A673 (cell line): ENCODE data around the gene CEND1. TPM values are rescaled to one million over a fixed set of nuclear protein-coding genes. Genes with fewer than 3 reads are reported as not detected.
A peak's percentile ranks its signal among the peaks of the same experiment; 100 is the strongest.

ENCODE experiments used
- BruUV-seq: library from RNA; stranded (reverse); fragments of 400-500 nt; replicated peaks from 2 replicates; lab custom pipeline; 2021; lab: Mats Ljungman, UMichigan
- CTCF ChIA-PET: fragments of 300-600 bp; sonication (Branson Sonifier 250); formaldehyde crosslinking; loops from one replicate; lab custom pipeline; 2022; ENCODE audit warnings: antibody characterized with exemption; lab: Charles Lee
- POLR2A ChIA-PET: fragments of 300-600 bp; sonication (Branson Sonifier 250); formaldehyde crosslinking; loops from one replicate; lab custom pipeline; 2022; ENCODE audit warnings: antibody characterized with exemption; ENCODE audit not compliant: low non-redundant PET; lab: Charles Lee
- DNase-seq: peaks from one replicate; pipeline ENCODE4 v3.0.0-alpha.2; 2015; ENCODE audit warnings: low spot score
- H3K27ac ChIP-seq: fragments of 200-600 bp; sonication (generic); 2 replicates; pipeline ENCODE4 v1.5.1; 2016; ENCODE audit warnings: mixed run types, low read depth, mild to moderate bottlenecking, mixed read lengths, antibody characterized with exemption, low read length; ENCODE audit not compliant: poor library complexity, severe bottlenecking
- H3K27me3 ChIP-seq: fragments of 200-600 bp; sonication (generic); replicated peaks from 2 replicates; pipeline ENCODE4 v1.6.1; 2017; ENCODE audit warnings: mixed run types, low read depth, mild to moderate bottlenecking, mixed read lengths, antibody characterized with exemption, low read length; ENCODE audit not compliant: insufficient read depth, poor library complexity
- H3K36me3 ChIP-seq: fragments of 200-600 bp; sonication (generic); 2 replicates; pipeline ENCODE4 v1.6.1; 2016; ENCODE audit warnings: mixed run types, mild to moderate bottlenecking, mixed read lengths, antibody characterized with exemption, low read length; ENCODE audit not compliant: insufficient read depth, poor library complexity, severe bottlenecking
- H3K4me1 ChIP-seq: fragments of 200-600 bp; sonication (generic); 2 replicates; pipeline ENCODE4 v1.6.1; 2017; ENCODE audit warnings: mixed run types, mild to moderate bottlenecking, mixed read lengths, antibody characterized with exemption, low read length; ENCODE audit not compliant: insufficient read depth, poor library complexity, severe bottlenecking
- H3K4me3 ChIP-seq: fragments of 200-600 bp; sonication (generic); 2 replicates; pipeline ENCODE4 v1.5.1; 2016; ENCODE audit warnings: low read depth, mixed run types, mild to moderate bottlenecking, mixed read lengths, low read length; ENCODE audit not compliant: poor library complexity, severe bottlenecking
- H3K9me3 ChIP-seq: fragments of 200-600 bp; sonication (generic); 2 replicates; pipeline ENCODE4 v1.6.1; 2016; ENCODE audit warnings: mixed run types, low read depth, mild to moderate bottlenecking, mixed read lengths, antibody characterized with exemption, low read length; ENCODE audit not compliant: poor library complexity, severe bottlenecking
- CTCF ChIP-seq: fragments of 300-800, 200-600 bp; sonication (generic); conservative IDR thresholded peaks from 2 replicates; pipeline ENCODE4 v1.5.1; 2017; ENCODE audit warnings: low read depth, mild to moderate bottlenecking, antibody characterized with exemption, low read length, moderate library complexity, mixed read lengths
- EZH2 ChIP-seq: fragments of 200-600 bp; sonication (generic); IDR thresholded peaks from 2 replicates; pipeline ENCODE4 v1.6.1; 2017; ENCODE audit warnings: borderline replicate concordance, low read depth, mild to moderate bottlenecking, mixed read lengths, antibody characterized with exemption, low read length; ENCODE audit not compliant: poor library complexity, severe bottlenecking
- intact Hi-C: fragments of 100-400 bp; cut with micrococcal nuclease; formaldehyde crosslinking; loops from one replicate; pipeline ENCODE4 v1.10.0; 2022; ENCODE audit not compliant: unreplicated experiment
- total RNA-seq: library from RNA; stranded (reverse); gene quantifications from 2 replicates; pipeline ENCODE4 v1.2.3, GENCODE V29; 2021

The CEND1 gene
- total RNA-seq, 1 experiment from 2014 or later = 0.52 TPM

- Histone ChIP-seq H3K4me3 (peak overlapping the region; percentile 75), H3K36me3 (peaks cover 16% of the 10 kb centered on the region), H3K9me3 (no peaks in the 10 kb centered on the region), H3K4me1 (peaks cover 7% of the 10 kb centered on the region), H3K27me3 (no peaks in the 10 kb centered on the region), H3K27ac (peak overlapping the region; percentile 89)
- intact Hi-C loops = no loop called here
- DNase-seq = peak; percentile 93
- TF ChIP-seq EZH2 = no peak
- TF ChIP-seq CTCF = no peak
- no TSS peak for BruUV-seq
- CTCF ChIA-PET = interaction anchor here (0.7 kb wide), 1 partner anchor 14 kb away, joined by 3 read pairs; no protein-coding TSS in a partner anchor
- POLR2A ChIA-PET = no interaction called here
These were observed 7.6 kb upstream of the CEND1 start for GRCh38 chr11:797296-798092.

- Histone ChIP-seq H3K4me1 (peaks cover 7% of the 10 kb centered on the region), H3K27me3 (no peaks in the 10 kb centered on the region), H3K27ac (peak overlapping the region; percentile 89), H3K4me3 (peak overlapping the region; percentile 75), H3K9me3 (no peaks in the 10 kb centered on the region), H3K36me3 (peaks cover 16% of the 10 kb centered on the region)
- intact Hi-C loops = no loop called here
- TF ChIP-seq EZH2 = no peak
- TF ChIP-seq CTCF = no peak
- DNase-seq = no peak
- POLR2A ChIA-PET = no interaction called here
- no TSS peak for BruUV-seq
- CTCF ChIA-PET = interaction anchor here (0.6 to 0.7 kb wide), 2 partner anchors 13 to 16 kb away, joined by 3 read pairs; no protein-coding TSS in a partner anchor
These were observed 6.8 kb upstream of the CEND1 start for GRCh38 chr11:796565-797295.

GRCh38 chr11:795634-796564 is 6.0 kb upstream of the CEND1 start:
- no peaks in the 10 kb centered on the region for H3K27me3 ChIP-seq
- peaks cover 7% of the 10 kb centered on the region for H3K4me1 ChIP-seq
- intact Hi-C loops = no loop called here
- POLR2A ChIA-PET = no interaction called here
- TF ChIP-seq EZH2 (no peak), CTCF (no peak)
- DNase-seq = peak; percentile 83
- no peaks in the 10 kb centered on the region for H3K9me3 ChIP-seq
- CTCF ChIA-PET = interaction anchor here (0.6 kb wide), 1 partner anchor 15 kb away, joined by 3 read pairs; no protein-coding TSS in a partner anchor
- peak overlapping the region; percentile 89 for H3K27ac ChIP-seq
- H3K4me3 ChIP-seq = peak overlapping the region; percentile 75
- BruUV-seq = no TSS peak
- H3K36me3 ChIP-seq = peaks cover 12% of the 10 kb centered on the region
